ENCODE data around the gene TMEM190.

Gene TMEM190

GRCh38 chr19:55372316-55373081 is 4.1 kb upstream of the TMEM190 start:
- peak; percentile 77 for DNase-seq

- DNase-seq: no peak
Measured at GRCh38 chr19:55373306-55373992, 3.2 kb upstream of the TMEM190 start.

GRCh38 chr19:55373993-55374757 is 2.5 kb upstream of the TMEM190 start:
- peak; percentile 35 for DNase-seq

- no peak for DNase-seq
Measured at GRCh38 chr19:55377356-55378131, 918 bp downstream of the TMEM190 start.

- DNase-seq: no peak
Measured at GRCh38 chr19:55379174-55379573, 2.5 kb downstream of the TMEM190 start.

GRCh38 chr19:55382013-55382412 is 5.4 kb downstream of the TMEM190 start:
- no peak for DNase-seq

GRCh38 chr19:55382522-55383054 is 6.0 kb downstream of the TMEM190 start:
- no peak for DNase-seq

GRCh38 chr19:55383279-55384130 is 6.9 kb downstream of the TMEM190 start:
- peak; percentile 64 for DNase-seq

GRCh38 chr19:55384131-55384919 is 7.7 kb downstream of the TMEM190 start, which contains the start of gene TMEM238:
Gene TMEM238, minus strand, starts transcription at chr19:55384292. Its CDS starts 33 bp downstream, at chr19:55384259.
- DNase-seq: no peak

GRCh38 chr19:55384920-55385723 is 8.5 kb downstream of the TMEM190 start:
- DNase-seq: peak; percentile 96

- peak; percentile 98 for DNase-seq
Measured at GRCh38 chr19:55385724-55386492, 9.3 kb downstream of the TMEM190 start, which contains the start of gene RPL28. Gene RPL28, plus strand, starts transcription at chr19:55385932. Its CDS starts 426 bp downstream, at chr19:55386358.

GRCh38 chr19:55386493-55386971 is 9.9 kb downstream of the TMEM190 start:
- DNase-seq: no peak

GRCh38 chr19:55387736-55388497 is 11.3 kb downstream of the TMEM190 start:
- no peak for DNase-seq

GRCh38 chr19:55389386-55390317 is 13.0 kb downstream of the TMEM190 start:
- DNase-seq: no peak

- peak; percentile 35 for DNase-seq
Measured at GRCh38 chr19:55390461-55390880, 13.8 kb downstream of the TMEM190 start.

- DNase-seq: no peak
Measured at GRCh38 chr19:55391191-55391670, 14.6 kb downstream of the TMEM190 start.
